ENCODE measurements around the gene COQ8A. TPM values are rescaled to one million over a fixed set of nuclear protein-coding genes. Genes with fewer than 3 reads are reported as not detected.

The COQ8A gene
- total and polyA plus RNA-seq, 10 of the 15 experiments (the other 5 are each of a cell fraction or from before 2014, with no cell fraction given): 0.72 to 24.8 (median 12.1) TPM

- intact Hi-C loops (cut with micrococcal nuclease; ENCODE audit: unreplicated experiment): no loop called here
- ATAC-seq: no peak
- CTCF ChIA-PET: no interaction called here
These were observed 45.2 kb downstream of the COQ8A start for GRCh38 chr1:226985239-226985838.

More at GRCh38 chr1:226985239-226985838, 45.2 kb downstream of the COQ8A start:
- ChIA-PET SMC1A (ENCODE audit: uncharacterized antibody, unreplicated experiment) (no interaction called here), RAD21 (ENCODE audit: unreplicated experiment) (no interaction called here), POLR2A (interaction anchor here (0.5 kb wide), 1 partner anchor 46 kb away, joined by 4 read pairs; no protein-coding TSS in a partner anchor)
- Histone ChIP-seq H3K4me2 (ENCODE audit: control insufficient read depth, insufficient read depth) (no peak overlapping the region), H3K79me2 (ENCODE audit: control insufficient read depth, insufficient read depth, low read length) (no peaks in the 10 kb centered on the region), H3K9me3 (replicated peaks; ENCODE audit: control insufficient read depth, insufficient read depth, low read length) (no peaks in the 10 kb centered on the region), H3K27ac (ENCODE audit: control insufficient read depth, insufficient read depth) (no peak overlapping the region), H3K36me3 (ENCODE audit: control insufficient read depth in 2 of 2, insufficient read depth in 2 of 2, low read length in 1 of 2) (peaks cover 2 to 3% of the 10 kb centered on the region in 2 experiments; a peak in 3 of 4 replicates), H3K27me3 (replicated peaks in 1 of 2; ENCODE audit: control insufficient read depth in 2 of 2, insufficient read depth in 2 of 2, low read length in 1 of 2) (no peaks in the 10 kb centered on the region), H4K20me1 (ENCODE audit: control insufficient read depth, insufficient read depth) (no peaks in the 10 kb centered on the region), H2AFZ (ENCODE audit: control insufficient read depth, low read depth, low read length) (no peak overlapping the region), H3K9ac (ENCODE audit: control insufficient read depth, insufficient read depth, low read length) (no peak overlapping the region), H3K4me3 (no peak overlapping the region), H3K4me1 (ENCODE audit: control insufficient read depth, insufficient read depth, low read length) (peaks cover 6% of the 10 kb centered on the region; the same call in 1 of the 2 replicates)
- DNase-seq (ENCODE audit: low read depth, low spot score) (no peak), FAIRE-seq (no peak)
- TF ChIP-seq IRF4 (IDR thresholded peaks at IDR 0.05; ENCODE audit: low read depth, low read length): no peak
- no peak for TF ChIP-seq PAX8 (IDR thresholded peaks at IDR 0.05)
- TF ChIP-seq KLF5 (IDR thresholded peaks at IDR 0.05; ENCODE audit: partially characterized antibody): no peak
- no peak for TF ChIP-seq PRDM15 (CRISPR knock-in tag; IDR thresholded peaks at IDR 0.05)
- no peak for TF ChIP-seq SMAD1 (IDR thresholded peaks at IDR 0.05; ENCODE audit: low read depth, partially characterized antibody)
- no TSS peak for BruUV-seq (replicated peaks)
- in situ Hi-C loops (cut with MboI): no loop called here
- 92% methylated on average over 20 of the region's 20 CpGs for WGBS (ENCODE audit: insufficient coverage, insufficient replicate concordance, low lambda C conversion rate, missing lambda C conversion rate)

Data from GM12878 (cell line).